GM21528 (cell line): ENCODE data around the gene CRTAC1.

ENCODE experiments used
- ATAC-seq: cut with Tn5 transposase; IDR thresholded peaks from one replicate; pipeline ENCODE4 v1.9.1; 2021; ENCODE audit warnings: mild to moderate bottlenecking, moderate library complexity; ENCODE audit not compliant: unreplicated experiment, low FRiP score

Gene CRTAC1

DNA sequence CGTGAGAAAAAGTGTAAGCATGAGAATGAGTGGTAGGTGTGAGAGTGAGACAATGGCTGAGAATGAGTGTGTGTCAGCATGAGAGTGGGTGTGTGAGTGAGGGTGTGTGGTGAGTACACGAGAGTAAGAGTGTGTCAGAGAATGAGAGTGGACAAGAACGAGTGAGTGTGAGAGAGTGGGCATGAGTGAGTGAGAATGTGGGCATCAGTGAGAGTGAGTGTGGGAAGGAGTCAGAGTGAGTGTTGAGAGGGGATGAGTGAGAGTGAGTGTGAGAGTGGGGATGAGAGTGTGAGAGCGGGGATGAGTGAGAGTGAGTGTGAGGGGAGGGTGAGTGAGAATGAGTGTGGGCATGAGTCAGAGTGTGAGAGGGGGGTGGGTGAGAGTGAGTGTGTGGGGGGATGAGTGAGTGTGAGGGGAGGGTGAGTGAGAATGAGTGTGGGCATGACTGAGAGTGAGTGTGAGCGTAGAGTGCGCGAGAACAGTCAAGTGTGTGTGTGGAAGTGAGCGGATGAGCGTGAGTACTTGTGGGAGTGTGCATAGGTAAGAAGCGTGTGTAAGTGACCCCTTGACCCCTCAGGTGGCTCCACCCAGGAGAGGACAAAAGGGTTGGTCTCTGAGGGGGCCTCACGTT, 105.0 kb downstream of the CRTAC1 start:
- no peak for ATAC-seq

DNA sequence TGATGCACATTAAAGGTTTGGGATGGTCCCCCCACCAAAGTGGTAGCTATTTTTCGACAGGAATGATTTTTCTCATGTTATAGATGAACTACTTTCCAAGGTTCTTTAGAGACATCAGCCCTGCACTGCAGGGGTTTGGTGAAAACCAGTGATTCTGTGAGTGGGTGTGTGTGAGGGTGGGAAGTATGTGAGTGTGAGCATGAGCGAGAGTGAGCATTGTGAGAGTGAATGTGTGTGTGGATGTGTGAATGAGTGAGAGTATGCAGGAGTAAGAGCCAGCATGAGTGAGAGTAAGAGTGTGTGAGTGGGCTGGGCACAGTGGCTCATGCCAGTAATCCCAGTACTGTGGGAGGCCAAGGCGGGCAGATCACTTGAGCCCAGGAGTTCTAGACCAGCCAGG, 105.7 kb downstream of the CRTAC1 start:
- no peak for ATAC-seq

DNA sequence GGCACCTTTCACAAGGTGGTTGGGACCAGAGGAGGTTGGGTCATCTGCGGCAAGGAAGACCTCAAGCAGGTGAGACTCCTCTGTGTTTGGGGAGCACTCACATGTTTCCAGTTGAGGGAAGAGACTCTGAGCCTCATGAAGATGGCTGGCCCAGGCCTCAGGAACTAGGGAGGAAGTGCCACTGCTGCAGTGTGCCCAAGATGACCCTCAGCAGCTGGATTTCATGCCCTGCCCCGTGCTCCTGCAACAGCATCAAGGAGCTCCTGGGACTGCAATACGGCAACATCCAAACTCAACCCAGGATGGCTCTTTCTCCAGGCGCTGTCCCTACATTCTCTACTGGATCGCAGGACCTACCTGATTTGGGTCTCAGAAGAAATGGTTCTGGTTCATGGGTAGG, 106.9 kb downstream of the CRTAC1 start:
- no peak for ATAC-seq

DNA sequence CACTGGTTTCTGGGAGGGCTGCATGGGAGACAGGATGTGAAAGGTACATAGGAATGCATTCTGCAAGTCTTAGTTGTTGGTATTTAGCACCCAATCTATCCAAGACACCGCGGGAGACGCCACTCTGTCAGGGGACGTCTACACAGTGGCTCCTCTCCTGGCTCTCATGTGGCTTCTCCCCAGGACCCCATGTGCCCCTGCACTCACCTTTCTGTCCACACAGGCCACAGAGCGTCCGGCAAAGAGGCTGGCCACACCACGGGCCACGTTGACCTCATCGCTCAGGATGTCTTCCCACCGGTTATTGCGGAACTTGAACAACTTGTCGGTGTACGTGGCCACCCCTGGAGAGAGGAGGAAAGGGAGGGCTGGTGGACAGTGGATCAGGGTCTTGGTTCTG, 107.4 kb downstream of the CRTAC1 start:
- no peak for ATAC-seq

DNA sequence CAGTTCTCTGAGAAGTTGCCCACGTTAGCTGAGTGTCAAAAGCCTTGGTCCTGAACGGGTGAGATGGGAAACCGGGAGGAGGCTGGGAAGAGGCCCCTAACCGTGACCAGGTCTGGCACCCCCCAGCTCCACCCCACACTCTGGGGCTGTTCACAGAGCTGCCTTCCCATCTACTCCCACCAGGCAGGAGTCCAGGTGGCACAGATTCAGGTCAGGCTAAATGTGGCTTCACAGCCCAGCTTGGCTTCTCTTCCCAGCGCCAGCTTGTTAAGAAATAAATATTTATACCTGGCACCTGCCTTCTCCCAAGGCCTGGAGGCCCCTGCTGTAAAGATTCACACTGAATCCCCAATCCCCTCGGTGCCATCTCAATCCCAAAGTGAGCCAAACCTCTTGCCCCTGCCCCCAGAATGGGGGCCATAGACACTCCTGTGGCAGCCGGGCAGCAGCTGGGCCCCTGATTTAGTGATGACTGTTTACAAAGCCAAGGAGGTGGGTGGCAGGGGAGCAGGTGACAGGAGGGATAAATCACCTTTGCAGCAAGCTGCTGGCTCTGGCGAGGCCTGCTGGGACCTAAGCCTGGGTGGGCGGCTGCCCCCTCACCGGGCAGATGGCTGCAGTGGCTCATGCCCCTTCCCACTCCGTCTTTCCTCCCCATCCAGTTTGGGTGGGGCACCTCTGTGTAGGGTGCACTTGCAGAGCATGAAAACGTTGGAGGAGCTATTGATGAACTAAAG, 108.2 kb downstream of the CRTAC1 start:
- no peak for ATAC-seq

DNA sequence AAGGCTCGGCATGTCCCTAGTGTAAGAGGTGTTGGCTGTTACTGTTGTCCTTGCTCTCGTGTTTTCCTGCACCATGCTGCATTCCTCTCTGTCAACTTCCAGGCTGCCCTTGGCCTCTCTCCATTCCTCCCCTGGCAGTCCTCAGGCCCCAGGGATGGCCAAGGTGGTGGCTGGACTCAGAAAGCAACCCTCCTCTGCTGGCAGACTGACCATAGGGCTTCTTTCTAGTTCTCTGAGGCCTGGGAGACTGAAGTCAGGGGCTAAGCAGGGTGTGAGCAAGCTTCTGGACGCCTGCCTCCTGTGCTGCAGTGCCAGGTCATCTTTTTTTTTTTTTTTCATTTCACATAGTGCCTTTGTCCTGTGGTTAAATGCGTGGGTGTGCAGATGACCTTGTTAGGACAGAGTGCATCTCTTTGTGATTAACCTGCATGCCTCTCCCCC, 108.8 kb downstream of the CRTAC1 start:
- ATAC-seq, result no peak

DNA sequence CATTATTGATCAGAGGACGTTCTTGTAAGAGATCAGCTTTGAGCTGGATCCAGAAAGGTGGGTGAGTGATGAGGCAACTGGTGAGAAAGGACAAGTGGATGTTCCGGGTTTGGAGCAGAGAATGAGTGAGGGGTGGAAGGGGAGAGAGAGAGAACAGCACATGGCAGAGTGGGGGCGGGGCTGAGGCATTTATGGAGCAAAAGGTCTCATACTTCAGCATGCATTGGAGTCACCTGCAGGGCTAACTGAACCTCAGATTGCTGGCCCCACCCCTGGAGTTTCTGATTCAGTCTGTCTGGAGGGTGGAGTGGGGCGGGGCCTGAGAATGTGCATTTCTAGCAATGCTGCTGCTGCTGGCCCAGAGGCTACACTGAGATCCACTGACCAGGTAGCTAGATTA, 109.6 kb downstream of the CRTAC1 start:
- ATAC-seq, result no peak

DNA sequence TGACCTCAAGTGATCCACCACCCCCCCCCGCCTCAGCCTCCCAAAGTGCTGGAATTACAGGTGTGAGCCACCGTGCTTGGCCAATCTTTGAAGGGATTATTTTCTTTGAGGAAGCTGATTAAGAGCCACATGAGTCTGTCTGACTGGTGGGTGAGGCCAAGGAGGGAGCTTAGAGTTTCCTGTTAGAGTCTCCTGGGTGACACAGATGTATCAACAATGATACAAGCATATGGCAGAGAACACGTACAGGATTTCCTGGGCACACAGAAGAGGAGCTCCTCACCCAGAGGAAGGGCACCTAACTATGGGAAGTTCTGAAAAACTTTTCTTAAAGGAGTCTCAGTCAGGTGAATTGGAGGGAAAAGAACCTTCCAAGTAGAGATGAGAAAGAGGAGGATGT, 111.4 kb downstream of the CRTAC1 start:
- no peak for ATAC-seq

DNA sequence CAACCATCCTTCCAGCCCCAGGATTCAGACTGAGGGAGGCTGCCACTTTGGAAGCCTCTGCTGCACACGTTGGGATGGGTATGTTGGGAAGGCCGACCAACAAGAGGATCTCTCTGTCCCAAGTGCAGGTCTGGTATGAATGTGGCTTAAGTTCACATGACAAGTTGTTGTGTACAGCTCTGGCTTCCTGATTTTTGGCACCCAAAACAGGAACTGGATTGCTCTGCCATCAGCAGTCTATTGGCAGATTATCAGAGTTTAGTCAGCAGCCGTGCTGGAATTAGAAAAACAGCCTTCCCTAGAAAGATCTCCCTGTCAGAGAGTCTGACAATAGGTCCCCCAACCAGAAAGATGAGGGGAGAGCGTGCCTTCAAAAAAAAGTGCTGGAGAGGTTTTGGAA, 113.8 kb downstream of the CRTAC1 start:
- ATAC-seq, result no peak

DNA sequence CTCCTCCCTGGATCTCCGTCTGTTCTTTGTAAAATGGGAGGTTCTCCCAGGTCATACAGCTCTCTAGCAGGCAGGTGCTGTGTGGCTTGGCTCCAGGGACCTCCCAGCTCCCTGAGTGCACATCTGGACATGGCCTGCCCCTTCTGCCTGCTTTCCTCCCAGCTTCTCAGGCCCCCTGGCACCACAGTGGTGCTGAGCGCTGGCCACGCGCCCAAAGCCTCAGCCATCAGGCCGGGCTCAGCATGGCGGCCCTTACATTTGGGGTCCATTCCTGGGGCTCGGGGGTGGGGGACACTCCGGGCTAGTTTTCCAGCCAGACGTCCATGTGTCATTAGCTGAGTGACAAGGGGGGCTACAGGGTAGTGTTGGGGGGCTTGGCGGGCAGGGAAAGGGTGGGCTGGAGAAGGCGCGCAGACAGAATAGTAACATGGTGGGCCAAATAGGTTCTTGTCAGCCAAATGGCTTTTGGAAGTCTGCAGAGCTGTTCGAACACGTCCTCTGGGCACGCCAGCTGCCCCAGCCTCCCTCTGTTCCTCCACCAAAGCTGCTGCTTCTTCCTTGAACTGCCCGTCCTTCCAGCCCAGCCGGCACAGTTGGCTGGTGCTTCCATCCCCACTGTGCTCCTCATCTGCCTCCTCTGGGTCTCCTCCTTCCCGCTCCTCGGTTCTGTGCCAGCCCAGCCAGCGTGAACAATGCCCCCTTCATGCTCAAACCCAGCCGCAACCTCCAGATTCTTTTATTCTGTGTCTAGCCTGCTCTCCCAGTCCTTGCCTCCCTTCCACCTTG, 114.9 kb downstream of the CRTAC1 start:
- ATAC-seq, result no peak

DNA sequence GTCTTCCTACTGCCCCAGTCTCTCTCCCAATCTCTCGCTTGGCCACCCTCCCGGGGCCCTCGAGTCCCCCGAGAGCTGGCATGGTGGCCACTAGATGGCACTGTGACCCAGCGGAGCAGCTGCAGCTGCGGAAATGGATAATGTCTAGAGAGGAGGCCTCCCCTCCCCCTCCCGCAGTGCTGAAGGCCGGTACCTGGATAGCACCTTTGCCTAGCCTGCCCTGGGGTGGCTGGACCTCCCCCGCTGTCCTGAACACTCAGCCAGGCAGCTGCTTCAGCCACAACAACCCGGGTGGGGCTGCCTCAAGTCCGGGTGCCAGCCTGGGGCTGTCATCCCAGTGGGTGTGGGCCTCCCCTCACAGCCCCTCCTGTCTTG, 115.6 kb downstream of the CRTAC1 start:
- no peak for ATAC-seq

DNA sequence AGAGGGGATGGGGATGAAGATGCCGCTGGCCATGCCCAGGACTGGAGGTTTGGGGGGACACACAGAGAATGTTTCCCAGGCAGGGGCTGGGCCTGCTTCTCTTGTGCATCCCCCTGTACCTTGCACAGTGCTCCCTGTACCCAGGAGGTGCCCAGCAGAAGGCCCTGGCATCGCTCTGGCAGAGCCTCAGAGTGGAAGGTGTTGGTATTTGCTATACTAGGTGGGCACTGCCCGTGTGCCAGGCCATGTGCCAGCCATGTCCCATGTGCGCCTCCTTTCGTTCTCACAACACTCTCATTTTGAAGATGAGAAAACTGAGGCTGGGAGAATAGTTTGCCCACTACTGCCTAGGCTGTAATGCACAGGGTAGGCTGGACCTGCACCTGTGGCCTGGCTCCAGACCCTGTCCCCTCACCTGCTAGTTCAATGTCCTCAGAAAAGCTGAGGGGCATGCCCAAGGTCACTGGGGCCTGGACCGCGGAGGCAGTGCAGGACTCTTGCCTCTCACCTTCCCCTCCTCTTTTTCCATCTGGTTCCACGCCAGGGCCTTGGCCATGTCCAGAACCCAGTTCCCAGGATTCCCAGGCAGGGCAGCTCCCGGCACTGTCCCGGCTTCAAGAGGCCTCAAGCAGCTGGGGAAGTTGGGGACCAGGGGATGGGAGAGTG, 116.1 kb downstream of the CRTAC1 start:
- no peak for ATAC-seq

DNA sequence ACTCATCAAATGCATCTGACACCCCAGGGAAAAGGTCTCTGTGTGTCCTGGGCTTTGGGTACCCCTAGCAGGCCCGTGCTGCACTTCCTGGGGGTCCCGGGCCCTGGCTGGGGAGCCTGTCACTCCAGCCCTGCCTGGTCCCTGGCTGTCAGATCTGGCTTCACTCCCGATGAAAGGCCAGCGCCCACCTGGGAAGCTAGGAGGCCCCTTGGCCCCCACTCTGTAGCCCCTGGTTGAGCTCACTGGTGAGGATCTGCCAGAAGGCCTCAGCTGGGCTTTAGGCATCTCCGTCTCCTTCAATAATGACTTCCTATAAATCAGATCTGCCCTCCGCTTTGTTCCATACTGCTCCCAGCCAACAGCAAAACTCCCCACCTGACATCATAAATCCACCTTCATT, 116.8 kb downstream of the CRTAC1 start:
- no peak for ATAC-seq

DNA sequence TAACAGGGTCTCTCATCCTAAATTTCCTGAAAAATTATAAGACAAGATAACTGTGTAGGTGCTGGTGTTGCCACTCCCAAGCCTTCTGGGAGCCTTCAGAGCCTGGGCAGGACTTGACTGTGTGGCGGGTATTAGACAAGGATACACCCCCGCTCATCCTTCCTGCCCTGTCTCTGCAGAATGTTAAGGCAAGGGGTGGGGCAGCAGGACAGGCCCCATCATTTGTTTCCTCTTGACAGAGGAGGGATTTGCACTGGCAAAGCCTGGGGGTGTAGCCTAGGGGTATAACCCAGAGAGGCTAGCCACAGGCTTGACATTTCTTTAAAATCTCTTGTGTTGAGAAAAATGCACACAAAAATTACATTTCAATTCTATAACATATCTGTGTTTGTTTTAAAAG, 117.2 kb downstream of the CRTAC1 start:
- ATAC-seq, result no peak

DNA sequence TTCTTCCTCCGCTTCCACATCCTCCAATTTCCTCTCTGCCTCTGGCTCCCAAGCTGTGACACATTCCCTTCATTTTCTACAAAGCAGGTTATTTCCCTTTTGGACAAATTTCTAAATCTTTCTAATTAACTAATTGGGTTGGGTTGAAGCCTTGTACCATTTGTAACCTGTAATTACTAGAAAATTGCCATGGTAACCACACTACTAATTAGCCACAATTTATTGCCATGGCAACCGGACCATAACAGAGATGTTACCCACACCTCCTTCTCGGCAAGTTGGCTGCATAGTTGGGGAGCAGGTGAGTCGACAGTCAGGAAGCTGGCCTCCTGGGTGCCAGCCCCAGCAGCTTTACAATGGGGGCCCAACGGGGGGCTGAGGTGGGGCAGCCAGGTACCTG, 119.2 kb downstream of the CRTAC1 start:
- ATAC-seq, result no peak

DNA sequence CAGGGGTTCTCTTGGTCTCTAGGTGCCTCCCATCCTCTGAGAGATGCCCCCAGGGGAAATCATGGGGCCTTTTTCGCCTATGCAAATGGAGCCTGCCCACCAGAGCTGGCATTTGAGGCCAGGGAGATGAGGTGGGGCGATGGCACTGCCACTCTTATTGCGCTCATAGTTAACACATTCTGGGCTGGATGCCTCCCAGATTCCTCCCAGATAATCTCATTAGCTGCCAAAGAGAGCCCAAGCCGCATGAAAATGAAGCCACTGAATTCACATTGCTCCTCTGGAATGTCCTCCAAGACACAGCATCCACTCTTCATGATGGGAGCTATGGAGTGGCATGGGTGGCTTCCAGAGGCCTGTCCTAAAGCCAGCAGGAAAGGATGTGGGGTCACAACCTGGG, 119.8 kb downstream of the CRTAC1 start:
- ATAC-seq, result no peak

DNA sequence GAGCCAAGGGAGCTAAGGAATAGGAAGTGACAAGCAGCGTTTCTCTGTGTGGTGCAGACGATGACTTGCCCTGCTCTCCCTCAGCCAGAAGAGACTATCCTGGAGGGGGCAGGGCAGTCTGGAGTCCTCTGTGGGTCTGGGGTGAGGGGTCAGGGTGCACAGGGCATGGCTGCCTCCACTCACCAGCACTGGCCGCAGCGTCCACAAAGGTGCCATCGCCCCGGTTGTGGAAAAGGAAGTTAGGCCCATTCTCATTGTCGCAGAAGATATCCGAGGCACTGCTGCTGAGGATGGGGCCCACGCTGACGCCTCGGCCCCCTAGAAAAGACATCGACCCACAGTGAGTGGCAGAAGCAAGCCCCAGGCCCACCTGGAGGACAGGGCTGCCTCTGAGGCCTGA, 122.6 kb downstream of the CRTAC1 start:
- no peak for ATAC-seq

DNA sequence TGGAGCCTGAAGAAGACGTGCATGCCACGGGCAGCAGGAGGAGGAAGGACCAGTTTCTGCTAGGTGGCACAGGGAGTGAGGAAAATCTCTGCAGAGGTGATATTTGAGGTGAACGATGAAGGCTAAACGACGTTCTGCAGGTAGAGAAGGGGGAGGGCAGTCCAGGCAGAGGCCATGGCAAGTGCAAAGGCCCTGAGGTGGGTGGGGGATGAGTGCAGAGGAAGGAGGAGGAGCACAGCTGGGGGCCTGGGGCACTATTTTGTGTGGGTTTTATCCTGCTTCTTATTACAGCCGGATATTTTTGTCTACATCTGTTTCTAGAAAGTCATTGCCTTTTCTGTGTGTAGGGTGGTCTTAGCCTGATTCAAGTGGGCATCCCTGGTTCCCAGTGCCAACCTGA, 123.2 kb downstream of the CRTAC1 start:
- no peak for ATAC-seq

DNA sequence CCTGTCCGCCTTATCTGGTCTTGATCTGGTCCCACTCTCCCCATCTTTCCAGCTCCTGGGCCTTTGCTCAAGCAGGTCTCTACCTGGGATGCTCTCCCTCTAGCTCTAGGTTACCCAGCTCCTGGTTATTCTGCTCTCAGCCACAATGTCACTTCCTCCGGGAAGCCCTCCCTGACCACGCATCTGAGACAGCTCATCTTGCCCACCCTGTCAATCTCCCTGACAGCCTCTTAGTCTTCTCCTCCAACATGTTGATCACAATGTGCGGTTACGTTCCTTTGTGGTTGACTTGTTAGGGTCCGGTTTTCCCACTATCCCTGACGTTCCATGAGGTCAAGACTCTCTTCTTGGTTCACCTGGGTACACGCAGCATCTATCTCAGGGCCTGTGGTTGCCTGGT, 125.1 kb downstream of the CRTAC1 start:
- no peak for ATAC-seq

DNA sequence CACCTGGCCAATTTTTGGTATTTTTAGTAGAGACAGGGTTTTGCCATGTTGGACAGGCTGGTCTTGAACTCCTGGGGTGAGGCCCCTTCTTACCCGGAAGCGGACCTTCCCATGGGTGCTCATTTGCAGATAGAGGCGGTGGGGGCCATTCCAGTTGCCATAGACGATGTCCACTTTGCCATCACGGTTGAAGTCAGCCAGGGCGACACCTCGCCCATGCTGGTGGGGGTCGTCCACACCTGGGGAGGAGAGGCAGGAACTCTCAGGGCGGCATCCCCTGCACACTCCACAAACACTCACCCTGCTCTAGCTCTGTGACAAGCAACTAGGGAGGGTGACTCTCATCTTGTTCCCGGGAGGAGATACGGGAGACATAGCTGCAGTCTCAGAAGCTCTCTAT, 125.8 kb downstream of the CRTAC1 start:
- ATAC-seq, result no peak

DNA sequence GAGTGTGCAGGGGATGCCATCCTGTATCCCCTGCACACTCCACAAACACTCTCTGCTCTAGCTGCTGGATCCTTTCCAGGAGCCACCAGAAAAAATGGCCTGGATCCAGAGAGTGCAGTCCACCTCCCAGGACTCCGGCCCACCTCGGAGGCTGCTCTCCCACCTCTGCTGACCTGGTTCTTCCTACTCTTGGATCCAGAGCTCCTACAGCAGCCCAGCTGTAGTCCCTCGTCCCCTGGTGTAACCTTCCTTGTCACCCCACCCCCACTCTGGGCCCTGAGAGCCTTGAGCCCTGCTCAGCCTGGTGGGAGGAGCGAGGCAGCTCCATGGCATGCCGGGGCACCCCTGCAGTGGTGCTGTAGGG, 126.4 kb downstream of the CRTAC1 start:
- ATAC-seq, result no peak
